Spleen (tissue), 11 donors: ENCODE data around the gene NGEF. TPM values are rescaled to one million over a fixed set of nuclear protein-coding genes. Genes with fewer than 3 reads are reported as not detected.
A peak's percentile ranks its signal among the peaks of the same experiment; 100 is the strongest.
"Not testable (repeated sequence)": the region's sequence is repeated elsewhere in the genome, so short reads cannot be mapped to it uniquely, and the experiment has no call there.

ENCODE experiments used
- DNase-seq: peaks from one replicate; pipeline ENCODE4 v3.0.0-alpha.2; 2020
- H3K27ac ChIP-seq, 8 donors: fragments of 200-600 bp; sonication (generic) in 7 of 8; 1 replicate in 4 of 8; 2 replicates in 4 of 8; pipeline versions ENCODE4 v1.5.0 to v1.8.0; 2016 to 2021; ENCODE audit warnings: inconsistent platforms in 4 of 8, mild to moderate bottlenecking in 4 of 8, moderate library complexity in 1 of 8
- H3K27me3 ChIP-seq, 7 donors: fragments of 200-600 bp; sonication (generic) in 6 of 7; replicated peaks in 1 of 7; 1 replicate in 4 of 7; 2 replicates in 3 of 7; pipeline versions ENCODE4 v1.5.0 to v1.8.0; 2016 to 2021; ENCODE audit warnings: inconsistent platforms in 3 of 7, mild to moderate bottlenecking in 1 of 7
- H3K36me3 ChIP-seq, 6 donors: fragments of 200-600 bp; sonication (generic) in 5 of 6; 1 replicate in 4 of 6; 2 replicates in 2 of 6; pipeline versions ENCODE4 v1.5.0 to v1.8.0; 2016 to 2021; ENCODE audit warnings: inconsistent platforms in 2 of 6
- H3K4me1 ChIP-seq, 6 donors: fragments of 200-600 bp; sonication (generic) in 5 of 6; 1 replicate in 3 of 6; 2 replicates in 3 of 6; pipeline versions ENCODE4 v1.5.0 to v1.8.0; 2016 to 2021; ENCODE audit warnings: inconsistent platforms in 3 of 6
- H3K4me3 ChIP-seq, 8 donors: fragments of 200-600 bp; sonication (generic) in 7 of 8; 1 replicate in 4 of 8; 2 replicates in 4 of 8; pipeline versions ENCODE4 v1.5.0 to v1.8.0; 2016 to 2021; ENCODE audit warnings: inconsistent platforms in 4 of 8, mild to moderate bottlenecking in 4 of 8, moderate library complexity in 2 of 8
- H3K9me3 ChIP-seq, 8 donors: fragments of 200-600 bp; sonication (generic) in 7 of 8; 1 replicate in 4 of 8; 2 replicates in 4 of 8; pipeline versions ENCODE4 v1.5.0 to v1.8.0; 2016 to 2021; ENCODE audit warnings: inconsistent platforms in 4 of 8
- CTCF ChIP-seq, 11 experiments: fragments of 200-600 bp in 7 of 11; fragments of 450-650 bp in 4 of 11; sonication (generic) in 4 of 11; IDR thresholded peaks in 8 of 11; conservative IDR thresholded peaks in 3 of 11; 1 replicate in 7 of 11; 2 replicates in 4 of 11; pipeline versions ENCODE4 v1.4.0 to v1.8.0; 2016 to 2021; ENCODE audit warnings: antibody characterized with exemption in 11 of 11, inconsistent platforms in 4 of 11, mild to moderate bottlenecking in 1 of 11
- POLR2A ChIP-seq, 3 donors: fragments of 450-650 bp; IDR thresholded peaks; one replicate each; pipeline ENCODE4 v1.5.1; 2017; ENCODE audit warnings: antibody characterized with exemption in 3 of 3, mild to moderate bottlenecking in 1 of 3
- POLR2AphosphoS5 ChIP-seq, 3 donors: sonication (generic); formaldehyde crosslinking; IDR thresholded peaks; one replicate each; pipeline ENCODE4 v1.5.1; 2017; ENCODE audit warnings: antibody characterized with exemption in 3 of 3
- WGBS, 5 donors: extraction: QIAGEN DNeasy Blood & Tissue Kit in 3 of 5; methylation state at CpG; one replicate each; pipeline versions ENCODE4 v1.1.5 to v1.1.7; 2013 to 2018; 5-methylcytosine and 5-hydroxymethylcytosine counted together
- intact Hi-C: fragments of 100-400 bp; cut with DNase I; formaldehyde crosslinking; loops from one replicate; pipeline ENCODE4 v1.15.0; 2023; ENCODE audit warnings: low total_unique reads
- polyA plus RNA-seq, 3 donors: library from polyadenylated mRNA; stranded (reverse); fragments of 200-250 nt; gene quantifications; one replicate each; pipeline ENCODE4 v1.2.1, GENCODE V29; 2013
- total RNA-seq, 7 donors: library from RNA; depleted of rRNA in 3 of 7; stranded (reverse); fragments of >200 nt in 3 of 7; fragmentation: NEBNext Ultra II Directional in 4 of 7; extraction: Animal tissue kit (Norgen Biotek cat#: 25700) in 4 of 7; gene quantifications; one replicate each; pipeline versions ENCODE4 v1.1.0 to v1.2.1, GENCODE V29; 2016 to 2021
- donor health status: healthy with polysubstance abuse.
- donor health status: DM: no; HTN: no; CAD: no; lungs with moderate emphysema.
- donor health status: DM: no; HTN: no; CAD: no.
- donor health status: Bipolar disorder and iron deficiency.
- donor health status: healthy.
- donor health status: DM: no; HTN: no; CAD: no.
- donor health status: DM: yes; HTN: yes; CAD: no.

Gene NGEF
- total and polyA plus RNA-seq, 10 donors: 0.23 to 0.79 (median 0.43) TPM; not detected in 5

- Histone ChIP-seq H3K36me3 (no peaks in the 10 kb centered on the region), H3K4me3 (no peak overlapping the region), H3K27me3 (peaks cover 0 to 15% (median 0%) of the 10 kb centered on the region in 7 donors), H3K27ac (no peak overlapping the region), H3K4me1 (no peaks in the 10 kb centered on the region), H3K9me3 (peaks cover 0 to 29% (median 18%) of the 10 kb centered on the region in 8 donors)
- TF ChIP-seq POLR2AphosphoS5 (IDR thresholded peaks at IDR 0.05) (no peak), POLR2A (IDR thresholded peaks at IDR 0.05) (no peak), CTCF (IDR thresholded peaks at IDR 0.05 in 8 of 11, conservative IDR thresholded peaks at IDR 0.05 in 3 of 11) (no peak)
- no peak for DNase-seq
- intact Hi-C loops: no loop called here
- WGBS, 5 donors: 73 to 89% (median 84%) methylated on average over 6 of the region's 6 CpGs
Measured at GRCh38 chr2:232908695-232909094, 104.4 kb downstream of the NGEF start.

- DNase-seq, H3K27ac ChIP-seq, H3K4me3 ChIP-seq, intact Hi-C loops, H3K4me1 ChIP-seq, H3K36me3 ChIP-seq: not testable (repeated sequence)
- H3K27me3 ChIP-seq: peaks cover 0 to 11% (median 0%) of the 10 kb centered on the region in 7 donors
- WGBS, 5 donors: 90 to 96% (median 92%) methylated on average over 9 of the region's 9 CpGs
- H3K9me3 ChIP-seq: peaks cover 0 to 29% (median 17%) of the 10 kb centered on the region in 8 donors
Measured at GRCh38 chr2:232907718-232908085, 105.4 kb downstream of the NGEF start.

GRCh38 chr2:232906867-232907717 is 106.0 kb downstream of the NGEF start:
- H3K9me3 ChIP-seq: peaks cover 0 to 23% (median 11%) of the 10 kb centered on the region in 8 donors
- intact Hi-C loops, DNase-seq, H3K27ac ChIP-seq, H3K4me1 ChIP-seq, H3K4me3 ChIP-seq, H3K36me3 ChIP-seq: not testable (repeated sequence)
- H3K27me3 ChIP-seq: peaks cover 0 to 17% (median 0%) of the 10 kb centered on the region in 7 donors
- WGBS, 5 donors: 71 to 82% (median 77%) methylated on average over 7 to 10 of the region's 10 CpGs

GRCh38 chr2:232903989-232904388 is 109.1 kb downstream of the NGEF start:
- Histone ChIP-seq H3K4me1 (peaks cover 0 to 12% (median 5%) of the 10 kb centered on the region in 6 donors), H3K27ac (no peak overlapping the region), H3K27me3 (peaks cover 0 to 20% (median 0%) of the 10 kb centered on the region in 7 donors), H3K4me3 (no peak overlapping the region), H3K9me3 (no peaks in the 10 kb centered on the region), H3K36me3 (no peaks in the 10 kb centered on the region)
- 78 to 86% (median 83%) methylated on average over 8 to 9 of the region's 9 CpGs for WGBS, 5 donors
- no peak for TF ChIP-seq POLR2A (IDR thresholded peaks at IDR 0.05)
- TF ChIP-seq CTCF (IDR thresholded peaks at IDR 0.05 in 8 of 11, conservative IDR thresholded peaks at IDR 0.05 in 3 of 11): no peak
- TF ChIP-seq POLR2AphosphoS5 (IDR thresholded peaks at IDR 0.05): no peak
- intact Hi-C loops: no loop called here
- no peak for DNase-seq

GRCh38 chr2:232901736-232902578 is 111.1 kb downstream of the NGEF start:
- H3K9me3 ChIP-seq: no peaks in the 10 kb centered on the region
- H3K4me1 ChIP-seq: peaks cover 0 to 12% (median 5%) of the 10 kb centered on the region in 6 donors
- peak in 1 of 3 donors; percentile 52 for TF ChIP-seq POLR2AphosphoS5 (IDR thresholded peaks at IDR 0.05)
- no peak for TF ChIP-seq POLR2A (IDR thresholded peaks at IDR 0.05)
- intact Hi-C loops: no loop called here
- H3K27me3 ChIP-seq: peaks cover 0 to 20% (median 0%) of the 10 kb centered on the region in 7 donors
- WGBS, 5 donors: 72 to 81% (median 74%) methylated on average over 28 of the region's 28 CpGs
- no peak overlapping the region for H3K4me3 ChIP-seq
- DNase-seq: no peak
- peak overlapping the region in 1 of 8 donors; percentile 57 for H3K27ac ChIP-seq
- H3K36me3 ChIP-seq: no peaks in the 10 kb centered on the region
